GM18873 (cell line): ENCODE data around the gene GAD2.
"Not testable (repeated sequence)": the region's sequence is repeated elsewhere in the genome, so short reads cannot be mapped to it uniquely, and the experiment has no call there.

ENCODE experiments used
- ATAC-seq: cut with Tn5 transposase; IDR thresholded peaks from one replicate; pipeline ENCODE4 v1.9.1; 2021; ENCODE audit warnings: mild to moderate bottlenecking, moderate library complexity, moderate number of reproducible peaks; ENCODE audit not compliant: unreplicated experiment, low FRiP score

GAD2 gene

GRCh38 chr10:26311383-26311940 is 94.9 kb downstream of the GAD2 start:
- ATAC-seq = no peak

DNA sequence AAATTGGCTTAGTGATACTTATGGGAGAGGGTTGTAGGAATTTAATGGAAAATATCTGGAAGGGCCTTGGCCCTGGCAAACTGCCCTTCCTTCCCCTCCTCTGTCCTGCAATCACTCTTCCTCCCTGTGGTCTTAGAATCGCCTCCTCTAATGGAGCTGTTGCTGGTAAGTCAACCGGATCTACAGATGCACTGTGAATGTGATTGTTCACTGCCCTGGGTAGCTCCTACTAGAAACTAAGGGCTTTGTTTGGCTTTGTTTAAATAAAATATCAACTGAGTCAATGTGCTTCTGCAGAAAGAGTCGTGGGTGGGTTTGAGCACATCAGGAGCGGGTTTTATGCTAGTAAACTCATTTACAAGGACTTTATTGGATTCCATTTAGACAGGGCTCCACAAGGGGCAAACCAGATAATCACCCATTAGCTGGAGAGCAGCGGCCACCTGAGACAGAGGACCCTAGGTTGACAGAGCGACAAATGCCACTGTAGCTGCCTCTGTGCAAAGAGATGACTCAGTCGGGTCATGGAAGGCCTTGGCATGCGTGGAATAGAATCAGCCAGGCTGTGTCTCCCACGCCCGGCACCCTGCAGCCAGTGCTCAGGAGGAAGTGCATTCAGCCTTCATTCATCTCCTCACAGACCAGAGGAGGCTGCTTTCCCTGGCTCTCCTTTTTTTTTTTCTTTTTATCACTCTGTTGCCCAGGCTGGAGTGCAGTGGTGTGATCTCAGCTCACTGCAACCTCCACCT is 97.9 kb downstream of the GAD2 start:
- no peak for ATAC-seq

GRCh38 chr10:26318672-26319071 is 102.1 kb downstream of the GAD2 start:
- ATAC-seq = no peak

- ATAC-seq = no peak
These were observed 106.6 kb downstream of the GAD2 start for GRCh38 chr10:26323219-26323618.

GRCh38 chr10:26326851-26327250 is 110.3 kb downstream of the GAD2 start:
- no peak for ATAC-seq

- no peak for ATAC-seq
These were observed 111.2 kb downstream of the GAD2 start for GRCh38 chr10:26327811-26328210.

GRCh38 chr10:26331371-26331770 is 114.8 kb downstream of the GAD2 start:
- no peak for ATAC-seq

DNA sequence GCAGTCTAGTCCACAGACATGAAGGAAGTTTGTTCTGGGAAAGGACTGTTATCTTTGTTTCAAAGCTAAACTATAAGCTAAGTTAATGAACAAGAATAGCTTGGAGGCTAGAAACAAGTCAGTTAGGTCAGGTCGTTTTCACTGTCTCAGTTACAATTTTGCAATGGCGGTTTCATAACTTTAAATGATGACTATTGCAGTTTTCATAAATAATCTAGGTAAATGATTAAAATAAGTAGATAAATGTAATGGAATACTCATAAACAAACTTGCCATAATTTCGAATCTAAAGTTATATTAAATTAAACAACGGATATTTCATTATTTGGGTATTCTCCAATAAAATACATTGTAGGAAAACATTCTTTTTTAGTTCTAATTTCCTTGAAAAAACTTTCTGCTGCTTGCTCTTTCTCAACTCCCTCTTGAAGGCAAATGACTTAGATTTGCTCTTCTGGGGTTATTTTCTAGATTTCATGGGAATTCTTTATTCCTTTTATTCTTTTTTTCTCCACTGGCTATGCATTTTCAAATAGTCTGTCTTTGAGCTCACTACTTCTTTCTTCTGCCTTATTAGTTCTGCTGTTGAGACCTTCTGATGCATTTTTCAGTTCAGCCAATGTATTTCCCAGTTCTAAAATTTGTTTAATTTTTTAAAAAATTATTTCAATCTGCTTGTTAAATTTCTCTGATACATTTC is 117.8 kb downstream of the GAD2 start:
- ATAC-seq = no peak

DNA sequence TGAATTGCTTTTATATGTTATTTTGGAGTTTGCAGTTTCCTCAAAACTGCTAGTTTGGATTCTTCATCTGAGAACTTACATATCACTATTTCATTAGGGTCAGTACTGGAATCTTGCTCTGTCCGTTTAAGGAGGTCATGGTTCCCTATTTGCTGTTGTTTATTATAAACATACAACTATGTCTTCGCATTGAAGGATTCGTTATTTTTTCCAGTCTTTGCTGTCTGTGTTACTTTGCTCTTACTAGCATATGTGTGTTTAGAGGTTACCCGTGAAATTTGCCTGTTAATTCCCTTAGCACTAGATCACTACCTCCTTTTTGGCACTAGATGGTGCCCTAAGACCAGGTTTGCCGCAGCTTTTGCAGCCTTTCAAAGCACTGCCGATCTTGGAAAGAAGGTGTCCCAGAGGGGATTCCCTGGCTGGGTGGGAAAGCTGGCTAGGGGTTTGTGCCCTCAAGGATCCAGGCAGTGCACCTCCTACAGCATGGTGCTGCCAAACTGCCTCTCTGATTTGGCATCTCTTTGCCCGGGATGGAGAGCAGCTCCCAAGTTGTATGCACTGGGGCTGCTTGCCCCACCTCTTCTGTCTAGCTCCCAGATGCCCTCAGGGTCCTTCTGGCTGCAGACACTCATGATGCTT is 118.5 kb downstream of the GAD2 start:
- peak; percentile 85 for ATAC-seq

GRCh38 chr10:26335574-26336093 is 119.1 kb downstream of the GAD2 start:
- peak; percentile 31 for ATAC-seq

DNA sequence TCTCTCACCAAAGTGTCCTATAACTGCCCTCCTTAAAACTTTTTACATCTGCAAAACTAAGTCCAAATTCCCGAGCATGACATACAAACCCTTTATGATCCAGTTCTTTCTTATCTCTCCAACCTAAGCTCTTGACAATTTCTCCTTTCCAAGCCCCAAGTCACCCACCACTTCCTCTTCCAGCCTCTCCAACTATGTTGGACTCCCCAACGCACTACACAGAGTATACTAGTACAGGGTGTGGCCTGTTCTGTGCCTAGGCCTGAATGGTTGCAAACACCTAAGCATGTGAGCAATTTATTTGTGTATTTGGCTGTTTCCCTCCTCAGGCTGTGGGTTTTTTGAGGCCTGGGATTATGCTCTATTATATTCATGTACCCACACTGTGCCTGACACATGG is 120.4 kb downstream of the GAD2 start:
- no peak for ATAC-seq

- ATAC-seq = no peak
These were observed 125.1 kb downstream of the GAD2 start for GRCh38 chr10:26341701-26342100.

DNA sequence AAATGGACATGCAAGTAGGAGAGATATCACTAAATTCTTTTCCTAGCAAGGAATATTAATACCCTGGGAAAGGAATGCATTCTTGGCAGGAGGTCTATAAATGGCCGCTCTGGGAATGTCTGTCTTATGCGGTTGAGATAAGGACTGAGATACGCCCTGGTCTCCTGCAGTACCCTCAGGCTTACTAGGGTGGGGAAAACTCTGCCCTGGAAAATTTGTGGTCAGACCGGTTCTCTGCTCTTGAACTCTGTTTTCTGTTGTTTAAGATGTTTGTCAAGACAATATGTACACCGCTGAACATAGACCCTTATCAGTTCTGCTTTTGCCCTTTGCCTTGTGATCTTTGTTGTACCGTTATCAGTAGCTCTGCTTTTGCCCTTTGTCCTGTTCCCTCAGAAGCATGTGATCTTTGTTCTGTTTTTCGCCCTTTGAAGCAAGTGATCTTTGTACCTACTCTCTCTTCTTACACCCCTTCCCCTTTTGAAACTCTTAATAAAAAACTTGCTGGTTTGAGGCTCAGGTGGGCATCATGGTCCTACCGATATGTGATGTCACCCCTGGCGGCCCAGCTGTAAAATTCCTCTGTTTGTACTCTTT is 132.3 kb downstream of the GAD2 start:
- not testable (repeated sequence) for ATAC-seq
